PC-3 (cell line): ENCODE data around the gene IFFO2.

Experiments used
- CTCF ChIP-seq: fragments of 300-600 bp; sonication (generic); conservative IDR thresholded peaks from 2 replicates; pipeline ENCODE4 v1.5.1; 2017; ENCODE audit warnings: antibody characterized with exemption, low read depth, mild to moderate bottlenecking, low read length
- EZH2 ChIP-seq: fragments of 300-600 bp; sonication (generic); IDR thresholded peaks from one replicate; pipeline ENCODE4 v1.6.1; 2017; ENCODE audit warnings: antibody characterized with exemption, mild to moderate bottlenecking, low read length; ENCODE audit not compliant: unreplicated experiment
- EZH2phosphoT487 ChIP-seq: fragments of 300-600 bp; sonication (generic); IDR thresholded peaks from 2 replicates; pipeline ENCODE4 v1.6.1; 2018; ENCODE audit warnings: mild to moderate bottlenecking, antibody characterized with exemption, low read length, borderline replicate concordance

- no peak for TF ChIP-seq EZH2
- no peak for TF ChIP-seq CTCF
- no peak for TF ChIP-seq EZH2phosphoT487
Observed at GRCh38 chr1:18960409-18960808, 3.9 kb upstream of the IFFO2 start.
